Measurements from ENCODE around the gene GRAMD2A. TPM values are rescaled to one million over a fixed set of nuclear protein-coding genes. Genes with fewer than 3 reads are reported as not detected.

GRAMD2A gene
- total and polyA plus RNA-seq, 10 of the 15 experiments (the other 5 are each of a cell fraction or from before 2014, with no cell fraction given) = 0.02 to 0.35 TPM; not detected in 8

DNA sequence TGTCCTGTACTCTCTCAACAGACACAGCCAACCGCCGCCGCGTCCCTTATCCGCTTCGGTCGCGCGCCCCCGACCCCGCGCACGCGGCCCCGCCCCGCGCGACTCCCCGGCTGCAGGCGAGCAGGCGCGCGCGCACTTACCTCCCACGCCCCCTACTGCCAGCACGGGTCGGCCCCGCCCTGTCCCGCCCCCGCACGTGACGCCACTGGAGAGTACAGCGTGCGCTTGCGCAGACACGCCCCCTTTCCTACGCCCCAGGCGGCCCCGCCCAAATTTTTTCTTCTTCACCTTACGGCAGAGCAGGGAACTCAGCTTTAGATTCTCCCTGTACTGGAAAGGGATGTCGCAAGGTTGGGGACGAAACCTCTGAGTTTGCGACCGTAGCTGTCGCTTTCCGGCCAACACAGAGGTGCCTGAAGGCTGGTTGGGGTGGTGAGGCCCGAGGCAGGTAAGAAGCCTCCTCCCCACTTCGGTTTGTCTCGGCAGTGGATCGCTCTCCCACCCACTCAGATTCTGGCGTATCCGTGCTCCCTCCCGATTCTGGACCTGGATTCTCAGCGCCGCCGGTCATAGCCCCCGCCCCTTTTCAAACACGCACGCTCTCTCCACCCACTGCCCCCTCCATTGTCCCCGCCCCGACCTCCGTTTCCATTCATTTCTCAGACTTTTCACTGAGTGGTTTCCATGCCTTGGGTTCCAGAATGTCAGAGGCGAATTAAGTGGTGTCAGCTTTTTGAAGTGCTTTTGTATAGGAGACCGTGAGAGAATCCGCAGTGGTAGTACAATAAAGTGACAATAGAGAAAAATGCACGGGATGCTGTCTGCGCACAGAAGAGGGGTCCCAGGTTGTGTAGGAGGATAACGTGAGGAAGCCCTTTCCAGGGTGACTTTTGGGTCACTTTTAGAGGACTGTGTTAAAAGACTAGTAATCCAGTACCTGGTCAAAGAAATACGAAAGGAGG, 79.3 kb downstream of the GRAMD2A start, which contains the start of the genes MYO9A and SENP8 (continued):
- TF ChIP-seq HCFC1 (IDR thresholded peaks at IDR 0.05; ENCODE audit: low read length) (no peak), ZNF384 (IDR thresholded peaks at IDR 0.05; ENCODE audit: borderline replicate concordance, low read depth, low read length) (no peak), JUNB (IDR thresholded peaks at IDR 0.05) (no peak), TARDBP (IDR thresholded peaks at IDR 0.05; ENCODE audit: borderline replicate concordance) (no peak), SIN3A (IDR thresholded peaks at IDR 0.05; ENCODE audit: low read depth, low read length) (no peak), ZBTB40 (IDR thresholded peaks at IDR 0.05; ENCODE audit: borderline replicate concordance) (no peak), ZNF622 (IDR thresholded peaks at IDR 0.05) (no peak), CTCF (IDR thresholded peaks at IDR 0.05 in 2 of 3, conservative IDR thresholded peaks at IDR 0.05 in 1 of 3; ENCODE audit: control insufficient read depth in 2 of 3, extremely low read depth in 1 of 3, insufficient read depth in 1 of 3, low read depth in 3 of 3, low read length in 3 of 3) (peak in 2 of 3 experiments; percentile 14 to 19; a peak in 3 of 6 replicates), NR2F1 (conservative IDR thresholded peaks at IDR 0.05) (no peak; the same call in none of the 2 replicates), ZZZ3 (IDR thresholded peaks at IDR 0.05; ENCODE audit: control insufficient read depth, insufficient read length, low read depth) (no peak), ASH2L (IDR thresholded peaks at IDR 0.05; ENCODE audit: borderline replicate concordance, low read depth) (0 out of 2 replicates have a peak, but pooled peaks have one; percentile 20), TCF3 (IDR thresholded peaks at IDR 0.05; ENCODE audit: borderline replicate concordance, insufficient read depth, low read depth, low read length) (no peak), SUZ12 (IDR thresholded peaks at IDR 0.05; ENCODE audit: unreplicated experiment) (no peak)
- TF ChIP-seq, protein P1, sequence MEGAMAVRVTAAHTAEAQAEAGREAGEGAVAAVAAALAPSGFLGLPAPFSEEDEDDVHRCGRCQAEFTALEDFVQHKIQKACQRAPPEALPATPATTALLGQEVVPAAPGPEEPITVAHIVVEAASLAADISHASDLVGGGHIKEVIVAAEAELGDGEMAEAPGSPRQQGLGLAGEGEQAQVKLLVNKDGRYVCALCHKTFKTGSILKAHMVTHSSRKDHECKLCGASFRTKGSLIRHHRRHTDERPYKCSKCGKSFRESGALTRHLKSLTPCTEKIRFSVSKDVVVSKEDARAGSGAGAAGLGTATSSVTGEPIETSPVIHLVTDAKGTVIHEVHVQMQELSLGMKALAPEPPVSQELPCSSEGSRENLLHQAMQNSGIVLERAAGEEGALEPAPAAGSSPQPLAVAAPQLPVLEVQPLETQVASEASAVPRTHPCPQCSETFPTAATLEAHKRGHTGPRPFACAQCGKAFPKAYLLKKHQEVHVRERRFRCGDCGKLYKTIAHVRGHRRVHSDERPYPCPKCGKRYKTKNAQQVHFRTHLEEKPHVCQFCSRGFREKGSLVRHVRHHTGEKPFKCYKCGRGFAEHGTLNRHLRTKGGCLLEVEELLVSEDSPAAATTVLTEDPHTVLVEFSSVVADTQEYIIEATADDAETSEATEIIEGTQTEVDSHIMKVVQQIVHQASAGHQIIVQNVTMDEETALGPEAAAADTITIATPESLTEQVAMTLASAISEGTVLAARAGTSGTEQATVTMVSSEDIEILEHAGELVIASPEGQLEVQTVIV (IDR thresholded peaks at IDR 0.05; ENCODE audit: borderline replicate concordance, partially characterized antibody) = peak; percentile 99
- TF ChIP-seq, protein P2, sequence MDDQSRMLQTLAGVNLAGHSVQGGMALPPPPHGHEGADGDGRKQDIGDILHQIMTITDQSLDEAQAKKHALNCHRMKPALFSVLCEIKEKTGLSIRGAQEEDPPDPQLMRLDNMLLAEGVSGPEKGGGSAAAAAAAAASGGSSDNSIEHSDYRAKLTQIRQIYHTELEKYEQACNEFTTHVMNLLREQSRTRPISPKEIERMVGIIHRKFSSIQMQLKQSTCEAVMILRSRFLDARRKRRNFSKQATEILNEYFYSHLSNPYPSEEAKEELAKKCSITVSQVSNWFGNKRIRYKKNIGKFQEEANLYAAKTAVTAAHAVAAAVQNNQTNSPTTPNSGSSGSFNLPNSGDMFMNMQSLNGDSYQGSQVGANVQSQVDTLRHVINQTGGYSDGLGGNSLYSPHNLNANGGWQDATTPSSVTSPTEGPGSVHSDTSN (IDR thresholded peaks at IDR 0.05; ENCODE audit: insufficient replicate concordance, low read depth, low read length) = no peak
- TF ChIP-seq, protein P3, sequence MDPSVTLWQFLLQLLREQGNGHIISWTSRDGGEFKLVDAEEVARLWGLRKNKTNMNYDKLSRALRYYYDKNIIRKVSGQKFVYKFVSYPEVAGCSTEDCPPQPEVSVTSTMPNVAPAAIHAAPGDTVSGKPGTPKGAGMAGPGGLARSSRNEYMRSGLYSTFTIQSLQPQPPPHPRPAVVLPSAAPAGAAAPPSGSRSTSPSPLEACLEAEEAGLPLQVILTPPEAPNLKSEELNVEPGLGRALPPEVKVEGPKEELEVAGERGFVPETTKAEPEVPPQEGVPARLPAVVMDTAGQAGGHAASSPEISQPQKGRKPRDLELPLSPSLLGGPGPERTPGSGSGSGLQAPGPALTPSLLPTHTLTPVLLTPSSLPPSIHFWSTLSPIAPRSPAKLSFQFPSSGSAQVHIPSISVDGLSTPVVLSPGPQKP (IDR thresholded peaks at IDR 0.05; ENCODE audit: low read depth, low read length) = no peak
